Measurements from ENCODE around the gene SPEN. TPM values are rescaled to one million over a fixed set of nuclear protein-coding genes. Genes with fewer than 3 reads are reported as not detected.

The SPEN gene
- total and polyA plus RNA-seq, 2 of the 13 experiments (the other 11 are each of a cell fraction or from before 2014, with no cell fraction given), result 4.8 to 14.0 TPM

- Histone ChIP-seq H3K27me3 (ENCODE audit: control insufficient read depth in 1 of 2, insufficient read depth in 2 of 2, low read length in 2 of 2) (no peaks in the 10 kb centered on the region), H2AFZ (ENCODE audit: low read length) (no peak overlapping the region), H3K36me3 (replicated peaks in 1 of 2; ENCODE audit: control insufficient read depth in 1 of 2, insufficient read depth in 2 of 2, low read length in 2 of 2) (peaks cover 14 to 48% of the 10 kb centered on the region in 2 experiments; a peak in 4 of 5 replicates), H3K4me2 (ENCODE audit: low read depth, low read length) (no peak overlapping the region), H3K9me3 (ENCODE audit: low read length) (no peaks in the 10 kb centered on the region), H3K79me2 (ENCODE audit: insufficient read depth, low read length) (no peaks in the 10 kb centered on the region), H3K4me1 (ENCODE audit: insufficient read depth, low read length) (peaks cover 11% of the 10 kb centered on the region; the same call in 1 of the 2 replicates), H3K9ac (ENCODE audit: insufficient read depth, low read depth, low read length) (no peak overlapping the region), H3K27ac (ENCODE audit: extremely low read length, insufficient read depth, low read length) (no peak overlapping the region), H4K20me1 (ENCODE audit: insufficient read depth, low read length) (no peaks in the 10 kb centered on the region), H3K4me3 (replicated peaks in 1 of 3; ENCODE audit: insufficient read depth in 1 of 3, low read depth in 2 of 3, low read length in 3 of 3) (no peak overlapping the region)
- 96% methylated on average over 15 of the region's 16 CpGs for WGBS (ENCODE audit: low lambda C conversion rate)
- BruUV-seq (replicated peaks), result no TSS peak
- in situ Hi-C loops (cut with HindIII; ENCODE audit: extremely low pct_ligation_motif_present, low pct_unique_long_range_greater_than_20kb), result no loop called here
- intact Hi-C loops (cut with micrococcal nuclease; ENCODE audit: unreplicated experiment), result no loop called here
- TF ChIP-seq ELF4 (CRISPR knock-in tag; IDR thresholded peaks at IDR 0.05; ENCODE audit: borderline replicate concordance) (no peak), MIER3 (CRISPR knock-in tag; IDR thresholded peaks at IDR 0.05; ENCODE audit: borderline replicate concordance) (no peak), NAIF1 (CRISPR knock-in tag; IDR thresholded peaks at IDR 0.05; ENCODE audit: borderline replicate concordance) (no peak), HNRNPH1 (optimal IDR thresholded peaks at IDR 0.05; ENCODE audit: low read depth, low read length) (no peak), ZNF256 (CRISPR knock-in tag; conservative IDR thresholded peaks at IDR 0.05) (no peak), ZNF557 (CRISPR knock-in tag; IDR thresholded peaks at IDR 0.05) (no peak), FOXK2 (IDR thresholded peaks at IDR 0.05) (no peak), MTA1 (CRISPR knock-in tag; IDR thresholded peaks at IDR 0.05; ENCODE audit: borderline replicate concordance) (no peak), STAT6 (CRISPR knock-in tag; IDR thresholded peaks at IDR 0.05; ENCODE audit: borderline replicate concordance) (no peak)
- DNase-seq (ENCODE audit: low spot score) (no peak), FAIRE-seq (no peak), ATAC-seq (no peak)
- ChIA-PET CTCF (ENCODE audit: low intra/inter-chr PET ratio, low total read pairs) (no interaction called here), POLR2A (no interaction called here)
Measured at GRCh38 chr1:15948091-15948591, 100.6 kb downstream of the SPEN start.
